B cell (primary cell): ENCODE results near the gene EMILIN3. TPM values are rescaled to one million over a fixed set of nuclear protein-coding genes. Genes with fewer than 3 reads are reported as not detected.

Experiments
- ATAC-seq: fragments of 200-7000 bp; cut with Tn5 transposase; one replicate; pipeline ENCODE4 v1.10.0; 2021; ENCODE audit warnings: low read depth, mild to moderate bottlenecking, moderate number of reproducible peaks, moderate library complexity
- CTCF ChIA-PET: fragments of 350-600 bp; sonication (Branson Sonifier 250); formaldehyde crosslinking; loops from one replicate; lab custom pipeline; 2021; ENCODE audit warnings: antibody characterized with exemption, inconsistent platforms; lab: Charles Lee
- POLR2A ChIA-PET: fragments of 350-600 bp; sonication (Branson Sonifier 250); formaldehyde crosslinking; loops from one replicate; lab custom pipeline; 2021; ENCODE audit warnings: antibody characterized with exemption; lab: Charles Lee
- DNase-seq: peaks from one replicate; pipeline ENCODE4 v3.0.0; 2013
- H2AFZ ChIP-seq: 2 replicates; pipeline ENCODE4 v1.6.1; 2012; ENCODE audit warnings: mild to moderate bottlenecking, low read depth, low read length; ENCODE audit not compliant: insufficient read depth, poor library complexity, severe bottlenecking
- H3K27ac ChIP-seq, 2 donors: 1 replicate in 1 of 2; 2 replicates in 1 of 2; pipeline ENCODE4 v1.5.1; 2012 to 2013; ENCODE audit warnings: low read length in 2 of 2, mild to moderate bottlenecking in 2 of 2, moderate library complexity in 1 of 2
- H3K27me3 ChIP-seq, 4 experiments: fragments of 200-600 bp in 1 of 4; sonication (generic) in 1 of 4; replicated peaks in 1 of 4; 1 replicate in 2 of 4; 2 replicates in 2 of 4; pipeline versions ENCODE4 v1.6.1 to v1.7.0; 2013 to 2016; ENCODE audit warnings: low read length in 3 of 4, mild to moderate bottlenecking in 2 of 4, mixed read lengths in 1 of 4, moderate library complexity in 1 of 4; ENCODE audit not compliant: insufficient read depth in 4 of 4, control insufficient read depth in 3 of 4; ENCODE audit errors: control extremely low read depth in 1 of 4
- H3K36me3 ChIP-seq, 2 experiments: replicated peaks in 1 of 2; 1 replicate in 1 of 2; 2 replicates in 1 of 2; pipeline versions ENCODE4 v1.6.1 to v1.7.1; 2013; ENCODE audit warnings: low read length in 1 of 2; ENCODE audit not compliant: insufficient read depth in 2 of 2, control insufficient read depth in 1 of 2; ENCODE audit errors: control extremely low read depth in 1 of 2, extremely low read depth in 1 of 2
- H3K4me1 ChIP-seq, 2 donors: fragments of 200-600 bp in 1 of 2; sonication (generic) in 1 of 2; 1 replicate in 1 of 2; 2 replicates in 1 of 2; pipeline versions ENCODE4 v1.5.1 to v1.6.1; 2013 to 2017; ENCODE audit warnings: low read length in 2 of 2; ENCODE audit not compliant: control insufficient read depth in 2 of 2, insufficient read depth in 2 of 2
- H3K4me2 ChIP-seq: replicated peaks from 2 replicates; pipeline ENCODE3; 2012; ENCODE audit warnings: mild to moderate bottlenecking, low read depth, low read length; ENCODE audit not compliant: poor library complexity, severe bottlenecking
- H3K4me3 ChIP-seq, 5 experiments: fragments of 200-600 bp in 1 of 5; sonication (generic) in 1 of 5; 1 replicate in 3 of 5; 2 replicates in 2 of 5; pipeline versions ENCODE4 v1.5.1 to v1.7.0; 2011 to 2016; ENCODE audit warnings: low read length in 4 of 5, mild to moderate bottlenecking in 4 of 5, low read depth in 2 of 5, control low read depth in 1 of 5, moderate library complexity in 1 of 5; ENCODE audit not compliant: insufficient read depth in 1 of 5; ENCODE audit errors: control extremely low read depth in 1 of 5, extremely low read depth in 1 of 5
- H3K79me2 ChIP-seq: fragments of 200-600 bp; sonication (generic); one replicate; pipeline ENCODE4 v1.6.0; 2016; ENCODE audit warnings: low read length; ENCODE audit not compliant: control insufficient read depth, insufficient read depth
- H3K9ac ChIP-seq: fragments of 200-600 bp; sonication (generic); 2 replicates; pipeline ENCODE4 v1.6.1; 2017; ENCODE audit warnings: mild to moderate bottlenecking, low read length, moderate library complexity
- H3K9me3 ChIP-seq, 3 donors: one replicate each; pipeline versions ENCODE4 v1.6.1 to v1.7.1; 2013; ENCODE audit warnings: low read length in 2 of 3; ENCODE audit not compliant: control insufficient read depth in 2 of 3, insufficient read depth in 1 of 3; ENCODE audit errors: control extremely low read depth in 1 of 3
- H4K20me1 ChIP-seq: 2 replicates; pipeline ENCODE4 v1.6.0; 2012; ENCODE audit warnings: mild to moderate bottlenecking, low read length; ENCODE audit not compliant: insufficient read depth, control insufficient read depth, poor library complexity, severe bottlenecking
- H3K27ac Mint-ChIP-seq: one replicate; pipeline ENCODE4 v1.8.0; 2021; ENCODE audit warnings: mixed read lengths
- H3K27me3 Mint-ChIP-seq: one replicate; pipeline ENCODE4 v1.8.0; 2021; ENCODE audit warnings: mixed read lengths
- H3K4me1 Mint-ChIP-seq: one replicate; pipeline ENCODE4 v1.8.0; 2021; ENCODE audit warnings: mixed read lengths
- H3K4me3 Mint-ChIP-seq: one replicate; pipeline ENCODE4 v1.8.0; 2021; ENCODE audit warnings: mixed read lengths
- H3K9me3 Mint-ChIP-seq: one replicate; pipeline ENCODE4 v1.8.0; 2022; ENCODE audit warnings: mixed read lengths; ENCODE audit not compliant: insufficient read depth
- EZH2 ChIP-seq: IDR thresholded peaks from 2 replicates; pipeline ENCODE4 v1.6.1; 2012; ENCODE audit warnings: borderline replicate concordance, low read depth, mild to moderate bottlenecking, moderate library complexity, low read length; ENCODE audit not compliant: insufficient read depth, poor library complexity, severe bottlenecking
- WGBS: methylation state at CpG from one replicate; pipeline ENCODE4 v1.1.5; 2013; ENCODE audit warnings: missing lambda C conversion rate; ENCODE audit not compliant: insufficient coverage; 5-methylcytosine and 5-hydroxymethylcytosine counted together
- intact Hi-C: fragments of 100-400 bp; cut with micrococcal nuclease; formaldehyde crosslinking; loops from one replicate; pipeline ENCODE4 v1.10.0; 2022
- polyA plus RNA-seq: library from polyadenylated mRNA; depleted of rRNA; stranded (reverse); fragments of >200 nt; gene quantifications from 2 replicates; pipeline ENCODE4 v1.2.3, GENCODE V29; 2012
- total RNA-seq, 2 donors: library from RNA; stranded (reverse); fragments of 120-200 nt in 1 of 2; gene quantifications; 1 replicate in 1 of 2; 2 replicates in 1 of 2; pipeline versions ENCODE4 v1.2.3 to v1.2.4, GENCODE V29; 2013 to 2022
- TF ChIP-seq, protein P1 (sequence below): fragments of 200-600 bp; IDR thresholded peaks from one replicate; pipeline ENCODE4 v1.8.0; 2022; ENCODE audit warnings: antibody characterized with exemption, mild to moderate bottlenecking

Gene EMILIN3
- total and polyA plus RNA-seq, 2 donors (not counting 1 experiment from before 2014, with no cell fraction given): not detected

DNA sequence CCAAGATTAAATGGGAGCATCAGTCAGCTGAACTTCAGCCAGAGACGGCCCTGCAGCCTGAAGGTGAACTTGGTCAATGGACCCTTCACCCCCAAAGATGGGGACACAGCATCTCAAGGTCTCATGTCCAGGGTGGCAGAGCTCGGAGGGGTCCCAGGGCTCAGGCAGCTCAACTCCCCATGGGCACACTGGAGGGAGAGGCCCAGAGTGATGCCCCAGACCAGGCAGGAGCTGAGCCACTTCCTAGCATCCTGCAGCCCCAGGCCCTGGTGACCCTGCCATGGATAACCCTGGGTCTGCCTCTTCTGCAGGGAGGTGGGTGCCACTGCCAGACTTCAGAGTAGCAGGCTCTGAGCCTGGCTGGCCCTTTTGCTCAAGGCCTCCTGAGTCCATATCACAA is 27.5 kb upstream of the EMILIN3 start:
- ATAC-seq: no peak
- Mint-ChIP-seq H3K4me3 (no peak overlapping the region), H3K9me3 (no peaks in the 10 kb centered on the region), H3K27me3 (peaks cover 4% of the 10 kb centered on the region), H3K27ac (no peak overlapping the region), H3K4me1 (no peaks in the 10 kb centered on the region)
- ChIA-PET CTCF (no interaction called here), POLR2A (no interaction called here)
- no peaks in the 10 kb centered on the region for H4K20me1 ChIP-seq
- TF ChIP-seq, protein P1, sequence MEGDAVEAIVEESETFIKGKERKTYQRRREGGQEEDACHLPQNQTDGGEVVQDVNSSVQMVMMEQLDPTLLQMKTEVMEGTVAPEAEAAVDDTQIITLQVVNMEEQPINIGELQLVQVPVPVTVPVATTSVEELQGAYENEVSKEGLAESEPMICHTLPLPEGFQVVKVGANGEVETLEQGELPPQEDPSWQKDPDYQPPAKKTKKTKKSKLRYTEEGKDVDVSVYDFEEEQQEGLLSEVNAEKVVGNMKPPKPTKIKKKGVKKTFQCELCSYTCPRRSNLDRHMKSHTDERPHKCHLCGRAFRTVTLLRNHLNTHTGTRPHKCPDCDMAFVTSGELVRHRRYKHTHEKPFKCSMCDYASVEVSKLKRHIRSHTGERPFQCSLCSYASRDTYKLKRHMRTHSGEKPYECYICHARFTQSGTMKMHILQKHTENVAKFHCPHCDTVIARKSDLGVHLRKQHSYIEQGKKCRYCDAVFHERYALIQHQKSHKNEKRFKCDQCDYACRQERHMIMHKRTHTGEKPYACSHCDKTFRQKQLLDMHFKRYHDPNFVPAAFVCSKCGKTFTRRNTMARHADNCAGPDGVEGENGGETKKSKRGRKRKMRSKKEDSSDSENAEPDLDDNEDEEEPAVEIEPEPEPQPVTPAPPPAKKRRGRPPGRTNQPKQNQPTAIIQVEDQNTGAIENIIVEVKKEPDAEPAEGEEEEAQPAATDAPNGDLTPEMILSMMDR: no peak
- H3K4me3 ChIP-seq: no peak overlapping the region
- peaks cover 0 to 8% (median 0%) of the 10 kb centered on the region in 3 donors for H3K9me3 ChIP-seq
- WGBS: 90% methylated on average over 2 of the region's 2 CpGs
- intact Hi-C loops: no loop called here
- no peaks in the 10 kb centered on the region for H3K4me1 ChIP-seq
- H3K9ac ChIP-seq: no peak overlapping the region
- H2AFZ ChIP-seq: no peak overlapping the region
- H3K4me2 ChIP-seq: no peak overlapping the region
- no peak for DNase-seq
- no peak overlapping the region for H3K27ac ChIP-seq
- no peaks in the 10 kb centered on the region for H3K79me2 ChIP-seq
- no peaks in the 10 kb centered on the region for H3K36me3 ChIP-seq
- no peaks in the 10 kb centered on the region for H3K27me3 ChIP-seq

GRCh38 chr20:41393705-41394066 is 27.1 kb upstream of the EMILIN3 start:
- ATAC-seq: no peak
- no peak overlapping the region for H3K27ac Mint-ChIP-seq
- WGBS: no CpG with 5 or more reads among the region's 3 CpGs
- Histone ChIP-seq H3K79me2 (no peaks in the 10 kb centered on the region), H3K4me2 (no peak overlapping the region), H3K9me3 (peaks cover 0 to 8% (median 0%) of the 10 kb centered on the region in 3 donors), H3K36me3 (no peaks in the 10 kb centered on the region), H3K4me3 (no peak overlapping the region), H4K20me1 (no peaks in the 10 kb centered on the region), H3K27ac (no peak overlapping the region), H3K9ac (no peak overlapping the region), H3K4me1 (no peaks in the 10 kb centered on the region), H2AFZ (no peak overlapping the region), H3K27me3 (no peaks in the 10 kb centered on the region)
- H3K27me3 Mint-ChIP-seq: peaks cover 4% of the 10 kb centered on the region
- ChIA-PET CTCF (no interaction called here), POLR2A (no interaction called here)
- no peak overlapping the region for H3K4me3 Mint-ChIP-seq
- no peaks in the 10 kb centered on the region for H3K9me3 Mint-ChIP-seq
- TF ChIP-seq EZH2: no peak
- TF ChIP-seq, protein P1: no peak
- no peak for DNase-seq
- intact Hi-C loops: no loop called here
- no peaks in the 10 kb centered on the region for H3K4me1 Mint-ChIP-seq
